Kidney glomerular epithelial cell (primary cell): ENCODE results near the gene BCDIN3D.
"Not testable (repeated sequence)": the region's sequence is repeated elsewhere in the genome, so short reads cannot be mapped to it uniquely, and the experiment has no call there.

Experiments
- DNase-seq: peaks from one replicate; lab custom pipeline; 2025; lab: John Stamatoyannopoulos, UW

Gene BCDIN3D

GRCh38 chr12:49876070-49876469 lies 33.2 kb upstream of the BCDIN3D start:
- DNase-seq: no peak

- DNase-seq: no peak
These were observed 32.3 kb upstream of the BCDIN3D start for GRCh38 chr12:49875115-49875720.

- DNase-seq: no peak
These were observed 31.4 kb upstream of the BCDIN3D start for GRCh38 chr12:49874142-49874897.

GRCh38 chr12:49873361-49873934 lies 30.5 kb upstream of the BCDIN3D start:
- peak; percentile 1 for DNase-seq

GRCh38 chr12:49872781-49873181 lies 29.9 kb upstream of the BCDIN3D start:
- peak; percentile 5 for DNase-seq

- no peak for DNase-seq
These were observed 29.5 kb upstream of the BCDIN3D start for GRCh38 chr12:49872381-49872780.

GRCh38 chr12:49871811-49872251 lies 28.9 kb upstream of the BCDIN3D start:
- not testable (repeated sequence) for DNase-seq

GRCh38 chr12:49871263-49871561 lies 28.3 kb upstream of the BCDIN3D start:
- no peak for DNase-seq

GRCh38 chr12:49870501-49871262 lies 27.8 kb upstream of the BCDIN3D start:
- no peak for DNase-seq

- DNase-seq: no peak
These were observed 27.1 kb upstream of the BCDIN3D start for GRCh38 chr12:49869816-49870500.

- DNase-seq: peak; percentile 47
These were observed 26.3 kb upstream of the BCDIN3D start for GRCh38 chr12:49868952-49869815.

GRCh38 chr12:49868449-49868848 lies 25.5 kb upstream of the BCDIN3D start:
- no peak for DNase-seq

- DNase-seq: no peak
These were observed 24.9 kb upstream of the BCDIN3D start for GRCh38 chr12:49867570-49868341.

- DNase-seq: peak; percentile 31
These were observed 24.1 kb upstream of the BCDIN3D start for GRCh38 chr12:49866859-49867569.

- no peak for DNase-seq
These were observed 22.9 kb upstream of the BCDIN3D start for GRCh38 chr12:49865782-49866135.

- no peak for DNase-seq
These were observed 22.3 kb upstream of the BCDIN3D start for GRCh38 chr12:49865109-49865781.

- no peak for DNase-seq
These were observed 21.8 kb upstream of the BCDIN3D start for GRCh38 chr12:49864798-49865090.

- DNase-seq: peak; percentile 0
These were observed 21.3 kb upstream of the BCDIN3D start for GRCh38 chr12:49863946-49864797.
